ENCODE data around the gene KIAA0753. TPM values are rescaled to one million over a fixed set of nuclear protein-coding genes. Genes with fewer than 3 reads are reported as not detected.

Gene KIAA0753
- polyA plus RNA-seq (2011; rRNA removed) (11.5 and 13.0 TPM in 2 replicates), polyA minus RNA-seq (2011; rRNA and poly(A)+ RNA removed) (18.2 and 21.5 TPM in 2 replicates)

DNA sequence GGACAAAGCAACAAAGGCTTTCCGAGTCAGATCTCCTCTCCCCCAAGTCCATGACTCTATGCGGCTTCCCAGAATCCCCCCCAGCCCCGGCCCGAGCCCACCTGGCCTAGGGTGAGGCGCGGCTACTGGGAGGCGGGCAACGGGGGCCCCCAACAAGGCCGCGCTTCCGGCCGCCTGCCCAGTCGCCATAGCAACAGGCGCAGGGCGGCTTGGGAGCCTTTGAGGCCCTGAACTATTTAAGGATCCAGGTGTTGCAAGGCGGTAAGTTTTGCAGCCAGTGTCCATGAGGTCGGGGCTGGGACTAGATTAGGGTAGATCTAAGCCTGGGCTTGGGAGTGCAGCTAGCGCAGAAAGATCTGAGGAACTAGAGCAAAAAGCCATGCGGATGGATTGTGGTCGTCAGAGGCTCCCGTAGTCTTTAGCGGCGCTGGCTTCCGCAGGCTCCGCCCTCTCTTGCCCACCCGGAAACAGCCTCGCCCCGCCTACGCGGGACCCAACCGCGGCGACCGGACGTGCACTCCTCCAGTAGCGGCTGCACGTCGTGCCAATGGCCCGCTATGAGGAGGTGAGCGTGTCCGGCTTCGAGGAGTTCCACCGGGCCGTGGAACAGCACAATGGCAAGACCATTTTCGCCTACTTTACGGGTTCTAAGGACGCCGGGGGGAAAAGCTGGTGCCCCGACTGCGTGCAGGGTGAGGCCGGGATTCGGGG is at the start of gene KIAA0753, which contains the start of gene TXNDC17:
Gene KIAA0753 (minus strand): TSS at position 176 of the 711 bp plus-strand sequence. CDS start 5,608 bp downstream, outside the sequence.
Gene TXNDC17 (plus strand): TSS at position 525 of the 711 bp plus-strand sequence. CDS start 23 bp downstream, at position 548.
- CTCF ChIA-PET, result interaction anchor here (0.7 to 1.1 kb wide), 2 partner anchors 44 to 405 kb away, joined by 3 read pairs; no protein-coding TSS in a partner anchor
- TF ChIP-seq, protein P1, sequence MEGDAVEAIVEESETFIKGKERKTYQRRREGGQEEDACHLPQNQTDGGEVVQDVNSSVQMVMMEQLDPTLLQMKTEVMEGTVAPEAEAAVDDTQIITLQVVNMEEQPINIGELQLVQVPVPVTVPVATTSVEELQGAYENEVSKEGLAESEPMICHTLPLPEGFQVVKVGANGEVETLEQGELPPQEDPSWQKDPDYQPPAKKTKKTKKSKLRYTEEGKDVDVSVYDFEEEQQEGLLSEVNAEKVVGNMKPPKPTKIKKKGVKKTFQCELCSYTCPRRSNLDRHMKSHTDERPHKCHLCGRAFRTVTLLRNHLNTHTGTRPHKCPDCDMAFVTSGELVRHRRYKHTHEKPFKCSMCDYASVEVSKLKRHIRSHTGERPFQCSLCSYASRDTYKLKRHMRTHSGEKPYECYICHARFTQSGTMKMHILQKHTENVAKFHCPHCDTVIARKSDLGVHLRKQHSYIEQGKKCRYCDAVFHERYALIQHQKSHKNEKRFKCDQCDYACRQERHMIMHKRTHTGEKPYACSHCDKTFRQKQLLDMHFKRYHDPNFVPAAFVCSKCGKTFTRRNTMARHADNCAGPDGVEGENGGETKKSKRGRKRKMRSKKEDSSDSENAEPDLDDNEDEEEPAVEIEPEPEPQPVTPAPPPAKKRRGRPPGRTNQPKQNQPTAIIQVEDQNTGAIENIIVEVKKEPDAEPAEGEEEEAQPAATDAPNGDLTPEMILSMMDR (IDR thresholded peaks at IDR 0.05; ENCODE audit: low read depth, low read length), result no peak

DNA sequence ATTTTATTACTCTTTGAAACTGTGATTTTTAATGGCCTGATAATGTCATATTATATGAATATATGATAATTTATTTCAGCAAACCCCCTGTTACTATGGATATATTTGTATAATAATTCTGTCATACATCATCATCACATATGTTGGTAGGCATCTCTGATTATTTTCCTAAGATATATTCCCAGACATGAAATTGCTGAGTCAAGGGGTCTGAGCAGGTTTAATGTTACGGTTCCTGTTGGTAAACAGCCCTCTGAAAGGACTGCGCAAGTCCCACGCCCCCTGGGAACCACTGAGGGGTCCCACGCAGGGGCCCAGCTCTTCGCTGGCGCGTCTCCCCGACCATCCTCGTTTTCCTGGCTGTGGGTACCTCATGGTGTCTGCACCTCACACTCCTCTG is 48.4 kb upstream of the KIAA0753 start:
- POLR2A ChIA-PET, result no interaction called here
- no peak overlapping the region for H3K27ac ChIP-seq (ENCODE audit: low read depth, low read length)
- TF ChIP-seq, protein P1 (IDR thresholded peaks at IDR 0.05; ENCODE audit: low read depth, low read length), result no peak
- no peaks in the 10 kb centered on the region for H3K9me3 ChIP-seq (ENCODE audit: control insufficient read depth, insufficient read depth, low read length)
- H3K27me3 ChIP-seq (ENCODE audit: control insufficient read depth, insufficient read depth, low read length), result peaks cover 6% of the 10 kb centered on the region
- DNase-seq (ENCODE audit: low read depth, low spot score), result no peak
- CTCF ChIA-PET, result no interaction called here
- H3K4me3 ChIP-seq (ENCODE audit: low read depth, low read length), result no peak overlapping the region

More for the DNA sequence above, at the start of gene KIAA0753, which contains the start of gene TXNDC17:
- POLR2A ChIA-PET, result interaction anchor here (1.3 kb wide), 2 partner anchors 169 to 197 kb away, joined by 4 read pairs; partner anchors contain the start of gene PIMREG
- H3K9me3 ChIP-seq (ENCODE audit: control insufficient read depth, insufficient read depth, low read length), result no peaks in the 10 kb centered on the region; the same call in 1 of the 2 replicates
- H3K27ac ChIP-seq (ENCODE audit: low read depth, low read length), result peak within 1 kb of the TSS; percentile 75
- H3K4me3 ChIP-seq (ENCODE audit: low read depth, low read length), result peak within 1 kb of the TSS; percentile 90
- no peaks in the 10 kb centered on the region for H3K27me3 ChIP-seq (ENCODE audit: control insufficient read depth, insufficient read depth, low read length)
- peak; percentile 74 for DNase-seq (ENCODE audit: low read depth, low spot score)

DNA sequence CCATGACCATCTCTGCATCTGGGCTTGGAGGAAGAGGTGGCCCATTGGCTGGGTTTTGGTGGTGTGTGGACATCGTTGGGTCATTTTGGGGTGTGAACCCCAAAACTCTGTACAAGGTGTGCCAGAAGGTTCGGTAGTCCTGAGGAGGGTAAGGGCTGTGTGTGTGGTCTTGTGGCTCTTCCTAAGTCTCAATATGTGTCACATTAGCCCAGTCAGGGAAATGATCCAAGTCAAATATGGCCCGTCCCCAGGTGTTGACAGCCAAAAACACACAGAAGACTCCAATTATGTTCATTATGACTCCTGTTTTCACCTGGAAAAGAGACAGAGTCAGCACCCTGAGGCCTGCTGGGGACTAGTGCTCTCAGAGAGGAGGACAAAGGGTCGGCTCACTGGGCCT is 45.5 kb upstream of the KIAA0753 start:
- CTCF ChIA-PET, result no interaction called here
- no peak overlapping the region for H3K27ac ChIP-seq (ENCODE audit: low read depth, low read length)
- H3K9me3 ChIP-seq (ENCODE audit: control insufficient read depth, insufficient read depth, low read length), result no peaks in the 10 kb centered on the region
- H3K4me3 ChIP-seq (ENCODE audit: low read depth, low read length), result no peak overlapping the region
- POLR2A ChIA-PET, result no interaction called here
- H3K27me3 ChIP-seq (ENCODE audit: control insufficient read depth, insufficient read depth, low read length), result peaks cover 10% of the 10 kb centered on the region
- DNase-seq (ENCODE audit: low read depth, low spot score), result no peak
- TF ChIP-seq, protein P1 (IDR thresholded peaks at IDR 0.05; ENCODE audit: low read depth, low read length), result no peak

DNA sequence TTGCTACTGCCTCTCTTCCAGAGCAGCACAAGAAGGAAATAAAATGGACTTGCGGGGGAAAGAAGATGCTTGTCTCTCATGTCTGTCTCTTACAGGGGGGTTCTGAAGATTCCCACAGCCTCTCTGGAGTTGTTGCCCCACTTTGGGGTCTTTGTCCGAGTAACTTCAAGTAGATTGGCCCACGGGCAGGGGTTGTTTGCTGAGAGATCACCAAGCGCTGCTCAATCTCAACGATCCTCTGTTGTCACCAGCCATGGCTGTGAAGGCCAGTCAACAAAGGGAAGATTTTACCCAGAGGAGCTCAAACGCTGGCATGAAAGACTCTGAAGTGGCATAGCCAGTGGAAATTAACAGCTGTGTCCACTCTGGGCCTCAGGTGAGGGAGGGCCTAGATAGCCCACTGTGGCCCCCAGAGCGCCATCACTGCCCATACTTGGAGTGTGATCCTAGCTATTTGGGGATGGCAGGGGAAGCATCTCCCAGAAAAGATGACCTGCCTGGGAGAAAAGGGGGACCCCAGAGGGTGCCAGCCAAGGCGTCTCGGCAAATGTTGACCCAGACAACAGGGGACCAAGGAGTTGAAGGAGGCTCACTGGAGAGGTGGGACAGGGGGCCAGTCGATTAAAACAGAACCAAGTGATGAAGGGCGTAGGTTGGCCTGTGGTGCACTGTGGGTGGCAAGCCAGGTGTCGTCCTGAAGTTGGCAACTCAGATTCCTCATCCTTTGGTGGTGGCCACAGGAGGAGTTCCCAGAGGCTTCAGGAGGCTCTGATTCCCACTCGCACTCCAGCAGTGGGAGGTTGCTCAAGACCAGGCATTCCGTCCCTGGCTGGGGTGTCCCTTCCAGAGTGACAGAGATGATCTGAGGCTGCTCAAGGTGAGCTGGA is 44.6 kb upstream of the KIAA0753 start:
- no peak overlapping the region for H3K27ac ChIP-seq (ENCODE audit: low read depth, low read length)
- no peak overlapping the region for H3K4me3 ChIP-seq (ENCODE audit: low read depth, low read length)
- ChIA-PET POLR2A (no interaction called here), CTCF (no interaction called here)
- no peak for DNase-seq (ENCODE audit: low read depth, low spot score)
- H3K9me3 ChIP-seq (ENCODE audit: control insufficient read depth, insufficient read depth, low read length), result no peaks in the 10 kb centered on the region
- peaks cover 8% of the 10 kb centered on the region for H3K27me3 ChIP-seq (ENCODE audit: control insufficient read depth, insufficient read depth, low read length)
- TF ChIP-seq, protein P1 (IDR thresholded peaks at IDR 0.05; ENCODE audit: low read depth, low read length), result no peak

Measured in AG04450 (cell line).